Sigmoid colon (tissue), 3 donors: Measurements from ENCODE around the gene EEPD1.

Source experiments
- POLR2A ChIP-seq, 2 donors: fragments of 450-650 bp; IDR thresholded peaks; one replicate each; pipeline ENCODE4 v1.6.1; 2016; ENCODE audit warnings: antibody characterized with exemption in 2 of 2, mild to moderate bottlenecking in 2 of 2, moderate library complexity in 2 of 2
- TF ChIP-seq, protein P1 (sequence below), 4 experiments: fragments of 450-650 bp in 3 of 4; fragments of 200-600 bp in 1 of 4; IDR thresholded peaks; one replicate each; pipeline ENCODE4 v1.5.1; 2016 to 2019; ENCODE audit warnings: antibody characterized with exemption in 4 of 4, mild to moderate bottlenecking in 3 of 4, moderate library complexity in 2 of 4

DNA sequence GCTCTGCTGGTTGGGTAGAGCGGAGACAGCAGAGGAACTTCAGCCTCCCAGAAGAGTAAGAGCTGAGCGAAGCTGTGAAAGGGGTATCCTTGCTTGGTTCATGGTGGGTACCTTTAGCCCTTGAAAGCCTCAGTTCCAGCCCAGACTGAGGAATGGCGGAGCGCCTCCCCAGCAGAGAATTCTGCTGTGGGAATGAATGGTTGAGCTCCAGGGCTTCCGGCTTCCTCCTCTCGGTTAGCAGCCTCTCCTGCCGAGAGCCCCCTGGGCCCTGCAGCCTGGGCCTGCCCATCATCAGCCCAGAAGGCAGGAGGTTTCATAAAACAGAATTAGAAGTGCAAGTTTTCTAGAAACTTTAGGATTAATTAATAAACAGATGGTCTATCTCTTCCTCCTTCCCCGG lies 156.7 kb downstream of the EEPD1 start:
- TF ChIP-seq, protein P1, sequence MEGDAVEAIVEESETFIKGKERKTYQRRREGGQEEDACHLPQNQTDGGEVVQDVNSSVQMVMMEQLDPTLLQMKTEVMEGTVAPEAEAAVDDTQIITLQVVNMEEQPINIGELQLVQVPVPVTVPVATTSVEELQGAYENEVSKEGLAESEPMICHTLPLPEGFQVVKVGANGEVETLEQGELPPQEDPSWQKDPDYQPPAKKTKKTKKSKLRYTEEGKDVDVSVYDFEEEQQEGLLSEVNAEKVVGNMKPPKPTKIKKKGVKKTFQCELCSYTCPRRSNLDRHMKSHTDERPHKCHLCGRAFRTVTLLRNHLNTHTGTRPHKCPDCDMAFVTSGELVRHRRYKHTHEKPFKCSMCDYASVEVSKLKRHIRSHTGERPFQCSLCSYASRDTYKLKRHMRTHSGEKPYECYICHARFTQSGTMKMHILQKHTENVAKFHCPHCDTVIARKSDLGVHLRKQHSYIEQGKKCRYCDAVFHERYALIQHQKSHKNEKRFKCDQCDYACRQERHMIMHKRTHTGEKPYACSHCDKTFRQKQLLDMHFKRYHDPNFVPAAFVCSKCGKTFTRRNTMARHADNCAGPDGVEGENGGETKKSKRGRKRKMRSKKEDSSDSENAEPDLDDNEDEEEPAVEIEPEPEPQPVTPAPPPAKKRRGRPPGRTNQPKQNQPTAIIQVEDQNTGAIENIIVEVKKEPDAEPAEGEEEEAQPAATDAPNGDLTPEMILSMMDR (IDR thresholded peaks at IDR 0.05), result no peak
- TF ChIP-seq POLR2A (IDR thresholded peaks at IDR 0.05), result no peak
